ENCODE data around the gene VPS4B.
"Not testable (repeated sequence)": the region's sequence is repeated elsewhere in the genome, so short reads cannot be mapped to it uniquely, and the experiment has no call there.

The VPS4B gene

GRCh38 chr18:63457977-63458376 is 35.7 kb upstream of the VPS4B start:
- H3K4me3 ChIP-seq (ENCODE audit: low read depth, low read length), result no peak overlapping the region
- TF ChIP-seq, protein P1, sequence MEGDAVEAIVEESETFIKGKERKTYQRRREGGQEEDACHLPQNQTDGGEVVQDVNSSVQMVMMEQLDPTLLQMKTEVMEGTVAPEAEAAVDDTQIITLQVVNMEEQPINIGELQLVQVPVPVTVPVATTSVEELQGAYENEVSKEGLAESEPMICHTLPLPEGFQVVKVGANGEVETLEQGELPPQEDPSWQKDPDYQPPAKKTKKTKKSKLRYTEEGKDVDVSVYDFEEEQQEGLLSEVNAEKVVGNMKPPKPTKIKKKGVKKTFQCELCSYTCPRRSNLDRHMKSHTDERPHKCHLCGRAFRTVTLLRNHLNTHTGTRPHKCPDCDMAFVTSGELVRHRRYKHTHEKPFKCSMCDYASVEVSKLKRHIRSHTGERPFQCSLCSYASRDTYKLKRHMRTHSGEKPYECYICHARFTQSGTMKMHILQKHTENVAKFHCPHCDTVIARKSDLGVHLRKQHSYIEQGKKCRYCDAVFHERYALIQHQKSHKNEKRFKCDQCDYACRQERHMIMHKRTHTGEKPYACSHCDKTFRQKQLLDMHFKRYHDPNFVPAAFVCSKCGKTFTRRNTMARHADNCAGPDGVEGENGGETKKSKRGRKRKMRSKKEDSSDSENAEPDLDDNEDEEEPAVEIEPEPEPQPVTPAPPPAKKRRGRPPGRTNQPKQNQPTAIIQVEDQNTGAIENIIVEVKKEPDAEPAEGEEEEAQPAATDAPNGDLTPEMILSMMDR (IDR thresholded peaks at IDR 0.05; ENCODE audit: borderline replicate concordance, insufficient read depth, low read depth, low read length), result no peak

DNA sequence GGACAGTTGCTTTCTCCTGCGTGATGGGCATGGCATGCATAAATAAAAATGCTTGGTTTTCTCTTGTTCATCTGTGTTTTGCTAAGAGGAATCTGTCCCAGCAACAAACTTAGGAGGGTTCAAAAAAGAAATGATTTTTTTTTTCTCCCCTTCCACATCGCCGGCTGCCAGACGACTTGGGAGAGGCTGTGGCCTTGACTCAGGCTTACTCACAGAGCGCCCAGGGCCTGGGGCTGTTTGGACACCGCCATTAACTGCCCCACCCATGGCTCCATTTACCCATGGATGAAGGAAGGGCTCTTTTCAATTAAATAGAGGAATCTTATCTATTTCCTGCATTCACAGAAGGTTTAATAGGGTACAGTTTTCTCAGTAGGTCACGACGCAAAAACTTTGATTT is 32.2 kb upstream of the VPS4B start:
- TF ChIP-seq, protein P1 (IDR thresholded peaks at IDR 0.05; ENCODE audit: borderline replicate concordance, insufficient read depth, low read depth, low read length), result no peak
- no peak overlapping the region for H3K4me3 ChIP-seq (ENCODE audit: low read depth, low read length)

DNA sequence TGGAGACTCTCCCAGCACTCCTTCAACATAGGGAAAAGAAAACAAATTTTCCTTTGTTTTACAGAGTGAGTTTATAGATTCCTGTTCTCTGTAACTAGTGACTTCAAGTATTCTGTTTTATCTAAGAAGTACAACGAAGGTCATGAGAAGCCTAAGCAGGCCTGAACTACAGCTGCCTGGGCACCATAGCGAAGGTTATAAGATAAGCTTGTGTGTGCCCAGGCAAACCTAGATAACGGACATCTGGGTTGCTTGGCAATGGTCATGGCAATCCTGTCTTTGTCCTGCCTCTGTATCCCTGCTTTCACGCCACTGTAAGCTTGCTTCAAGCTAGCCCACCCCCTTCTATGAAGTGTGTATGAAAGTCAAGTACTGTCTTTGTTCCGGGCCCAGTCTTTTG is 30.5 kb upstream of the VPS4B start:
- H3K4me3 ChIP-seq (ENCODE audit: low read depth, low read length), result not testable (repeated sequence)

GRCh38 chr18:63451799-63452660 is 29.8 kb upstream of the VPS4B start:
- TF ChIP-seq, protein P1 (IDR thresholded peaks at IDR 0.05; ENCODE audit: borderline replicate concordance, insufficient read depth, low read depth, low read length), result no peak
- H3K4me3 ChIP-seq (ENCODE audit: low read depth, low read length), result no peak overlapping the region

DNA sequence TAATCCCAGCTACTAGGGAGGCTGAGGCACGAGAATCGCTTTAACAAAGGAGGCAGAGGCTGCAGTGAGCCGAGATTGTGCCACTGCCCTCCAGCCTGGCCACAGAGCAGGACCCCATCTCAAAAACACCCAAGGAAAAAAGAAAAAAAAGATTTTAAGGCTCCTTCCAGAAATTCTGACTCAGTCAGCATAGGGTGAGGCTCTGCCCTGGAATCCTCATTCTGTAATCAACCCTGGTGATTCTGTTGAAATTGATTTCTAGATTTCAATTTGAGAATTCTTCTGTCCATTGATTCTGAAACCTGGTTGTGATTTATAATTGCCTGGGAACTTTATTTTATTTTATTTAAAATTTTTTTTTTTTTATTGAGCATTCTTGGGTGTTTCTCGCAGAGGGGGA is 27.1 kb upstream of the VPS4B start:
- TF ChIP-seq, protein P1 (IDR thresholded peaks at IDR 0.05; ENCODE audit: borderline replicate concordance, insufficient read depth, low read depth, low read length), result no peak
- H3K4me3 ChIP-seq (ENCODE audit: low read depth, low read length), result no peak overlapping the region

DNA sequence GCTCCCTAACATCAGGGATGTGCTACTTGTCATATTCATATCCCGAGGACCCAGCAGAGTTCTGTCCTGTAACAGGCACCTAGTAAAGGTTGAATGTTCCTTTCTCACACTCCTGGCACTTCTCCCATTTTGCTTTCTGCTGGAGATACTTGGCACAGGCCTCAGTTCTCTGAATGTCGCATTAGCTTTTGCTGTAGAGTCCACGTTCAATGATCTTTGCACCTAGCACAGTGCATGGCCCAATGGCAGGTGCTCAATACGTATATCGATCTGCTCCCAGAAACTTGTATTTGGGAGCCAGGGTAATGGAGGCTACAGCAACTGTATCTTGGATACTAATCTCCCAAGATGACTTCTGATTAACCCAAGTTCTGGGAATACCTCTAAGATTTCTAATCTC is 24.8 kb upstream of the VPS4B start:
- TF ChIP-seq, protein P1 (IDR thresholded peaks at IDR 0.05; ENCODE audit: borderline replicate concordance, insufficient read depth, low read depth, low read length), result no peak
- no peak overlapping the region for H3K4me3 ChIP-seq (ENCODE audit: low read depth, low read length)

DNA sequence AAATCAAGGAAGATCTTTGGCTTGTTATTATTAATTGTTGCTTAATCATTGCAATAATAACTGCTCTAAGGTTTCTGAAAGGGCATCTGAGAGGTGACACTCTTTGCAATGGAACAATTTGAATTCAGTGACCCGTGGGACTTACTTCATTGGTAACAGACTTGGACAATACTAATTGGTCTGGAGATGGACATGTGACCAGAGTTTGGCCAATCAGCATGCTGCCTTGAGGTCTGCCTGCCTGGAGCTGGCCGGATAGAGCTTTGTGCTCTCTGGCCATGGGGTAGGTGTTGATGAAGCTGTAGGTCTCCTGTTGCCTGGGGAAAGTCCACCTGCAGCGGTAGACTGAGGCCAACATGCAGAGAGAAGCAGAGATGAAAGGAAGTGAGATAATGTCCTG is 24.0 kb upstream of the VPS4B start:
- TF ChIP-seq, protein P1 (IDR thresholded peaks at IDR 0.05; ENCODE audit: borderline replicate concordance, insufficient read depth, low read depth, low read length), result no peak
- no peak overlapping the region for H3K4me3 ChIP-seq (ENCODE audit: low read depth, low read length)
